ENCODE measurements around the gene MAPK9. TPM values are rescaled to one million over a fixed set of nuclear protein-coding genes. Genes with fewer than 3 reads are reported as not detected.

The MAPK9 gene
- total RNA-seq, 6 experiments from 2014 or later, result 14.4 to 18.6 (median 15.6) TPM

DNA sequence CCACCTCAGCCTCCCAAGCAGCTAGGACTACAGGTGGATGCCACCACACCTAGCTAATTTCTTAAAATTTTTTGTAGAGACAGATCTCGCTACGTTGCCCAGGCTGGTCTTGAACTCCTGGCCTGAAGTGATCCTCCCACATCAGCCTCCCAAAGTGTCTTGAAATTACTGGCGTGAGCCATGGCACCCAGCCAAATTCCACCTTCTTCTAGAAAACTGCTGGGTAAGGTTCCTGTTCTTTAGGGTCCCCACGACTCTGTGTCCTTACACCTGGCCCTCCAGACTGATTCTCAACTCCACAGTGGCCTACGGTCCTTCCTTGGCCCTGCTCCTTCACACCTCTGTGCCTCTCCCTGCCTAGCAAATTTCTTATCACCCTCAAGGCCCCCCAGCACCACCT, 1.9 kb downstream of the MAPK9 start:
- no peak for ATAC-seq
- WGBS (ENCODE audit: insufficient coverage, low coverage, low lambda C conversion rate, missing lambda C conversion rate), result 84% methylated on average over 5 of the region's 5 CpGs
- TF ChIP-seq POLR2A (IDR thresholded peaks at IDR 0.05), result no peak
- TF ChIP-seq, protein P1, sequence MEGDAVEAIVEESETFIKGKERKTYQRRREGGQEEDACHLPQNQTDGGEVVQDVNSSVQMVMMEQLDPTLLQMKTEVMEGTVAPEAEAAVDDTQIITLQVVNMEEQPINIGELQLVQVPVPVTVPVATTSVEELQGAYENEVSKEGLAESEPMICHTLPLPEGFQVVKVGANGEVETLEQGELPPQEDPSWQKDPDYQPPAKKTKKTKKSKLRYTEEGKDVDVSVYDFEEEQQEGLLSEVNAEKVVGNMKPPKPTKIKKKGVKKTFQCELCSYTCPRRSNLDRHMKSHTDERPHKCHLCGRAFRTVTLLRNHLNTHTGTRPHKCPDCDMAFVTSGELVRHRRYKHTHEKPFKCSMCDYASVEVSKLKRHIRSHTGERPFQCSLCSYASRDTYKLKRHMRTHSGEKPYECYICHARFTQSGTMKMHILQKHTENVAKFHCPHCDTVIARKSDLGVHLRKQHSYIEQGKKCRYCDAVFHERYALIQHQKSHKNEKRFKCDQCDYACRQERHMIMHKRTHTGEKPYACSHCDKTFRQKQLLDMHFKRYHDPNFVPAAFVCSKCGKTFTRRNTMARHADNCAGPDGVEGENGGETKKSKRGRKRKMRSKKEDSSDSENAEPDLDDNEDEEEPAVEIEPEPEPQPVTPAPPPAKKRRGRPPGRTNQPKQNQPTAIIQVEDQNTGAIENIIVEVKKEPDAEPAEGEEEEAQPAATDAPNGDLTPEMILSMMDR (IDR thresholded peaks at IDR 0.05), result no peak
- H3K36me3 ChIP-seq, result no peaks in the 10 kb centered on the region
- peaks cover 0 to 17% (median 0%) of the 10 kb centered on the region in 4 donors for H3K4me1 ChIP-seq
- no peak overlapping the region for H3K27ac ChIP-seq
- no peaks in the 10 kb centered on the region for H3K9me3 ChIP-seq
- DNase-seq, result no peak
- H3K27me3 ChIP-seq, result no peaks in the 10 kb centered on the region
- H3K4me3 ChIP-seq, result no peak overlapping the region
- intact Hi-C loops (cut with DNase I), result no loop called here

DNA sequence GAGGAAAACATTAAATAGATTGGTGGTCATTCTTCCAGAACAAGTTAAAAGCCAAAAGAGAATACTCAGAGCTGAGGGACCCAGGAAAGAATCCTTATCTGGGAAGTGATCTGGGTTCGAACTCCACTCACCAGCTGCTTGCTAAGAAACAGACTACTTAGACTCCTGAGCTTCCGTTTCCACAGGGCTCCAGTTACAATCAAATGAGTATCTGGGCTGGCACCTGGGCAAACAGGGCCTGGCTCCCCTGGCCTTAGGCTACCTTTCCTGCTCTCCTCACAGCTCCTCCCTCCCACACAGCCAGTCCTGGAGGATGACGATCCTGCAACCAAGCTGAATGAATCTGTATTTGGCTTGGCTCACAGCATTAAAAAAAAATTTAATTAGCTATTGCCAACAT, 2.5 kb downstream of the MAPK9 start:
- Histone ChIP-seq H3K36me3 (no peaks in the 10 kb centered on the region), H3K9me3 (no peaks in the 10 kb centered on the region), H3K27me3 (no peaks in the 10 kb centered on the region), H3K27ac (no peak overlapping the region), H3K4me3 (no peak overlapping the region), H3K4me1 (peaks cover 0 to 17% (median 0%) of the 10 kb centered on the region in 4 donors)
- WGBS (ENCODE audit: insufficient coverage, low coverage, low lambda C conversion rate, missing lambda C conversion rate), result 56% methylated on average over 3 of the region's 3 CpGs
- intact Hi-C loops (cut with DNase I), result no loop called here
- DNase-seq (no peak), ATAC-seq (no peak)
- no peak for TF ChIP-seq POLR2A (IDR thresholded peaks at IDR 0.05)
- TF ChIP-seq, protein P1 (IDR thresholded peaks at IDR 0.05), result no peak

DNA sequence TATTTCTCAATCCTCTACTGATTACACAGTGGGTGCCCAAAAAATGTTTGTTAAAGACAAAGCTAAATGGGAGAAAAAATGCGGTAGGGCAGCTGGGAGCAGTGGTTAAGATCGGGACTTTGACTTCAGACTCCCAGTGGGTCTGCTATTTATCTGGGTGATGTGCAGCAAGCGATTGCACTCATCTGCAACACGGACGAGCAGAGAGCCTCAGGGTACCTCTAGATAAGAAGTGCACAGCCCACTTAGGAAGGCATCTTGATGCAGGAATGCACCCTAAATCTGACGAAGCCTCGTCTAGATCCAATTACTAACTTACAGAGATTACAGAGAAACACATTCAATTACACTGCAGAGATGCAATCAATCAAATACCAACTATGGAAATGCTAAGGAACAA, 4.0 kb downstream of the MAPK9 start:
- intact Hi-C loops (cut with DNase I), result no loop called here

DNA sequence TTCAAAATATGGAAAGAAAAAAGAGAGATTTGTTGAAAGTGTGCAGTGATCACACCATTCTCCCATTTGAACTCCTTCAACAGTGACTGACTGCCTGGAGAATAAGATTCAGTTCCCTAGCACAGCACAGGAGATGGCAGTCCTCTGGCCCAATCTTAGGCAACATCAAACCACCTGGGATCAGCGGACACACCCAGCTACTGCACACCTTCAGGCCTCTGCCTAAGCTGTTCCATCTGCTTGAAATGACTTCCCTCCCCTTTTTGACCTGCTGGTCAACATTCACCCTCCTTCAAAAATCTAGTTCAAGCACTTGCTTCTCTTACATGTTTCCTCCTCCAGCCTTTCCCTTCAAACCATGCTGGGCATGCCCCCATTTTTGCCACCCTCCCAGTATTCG, 4.5 kb downstream of the MAPK9 start:
- H3K27ac ChIP-seq, result no peak overlapping the region
- 86% methylated on average over 2 of the region's 2 CpGs for WGBS (ENCODE audit: insufficient coverage, low coverage, low lambda C conversion rate, missing lambda C conversion rate)

More for the DNA sequence above, 4.0 kb downstream of the MAPK9 start:
- DNase-seq (no peak), ATAC-seq (no peak)
- Histone ChIP-seq H3K4me1 (peaks cover 0 to 13% (median 0%) of the 10 kb centered on the region in 4 donors), H3K36me3 (peaks cover 0 to 2% (median 0%) of the 10 kb centered on the region in 4 donors), H3K27ac (no peak overlapping the region), H3K4me3 (no peak overlapping the region), H3K27me3 (no peaks in the 10 kb centered on the region), H3K9me3 (no peaks in the 10 kb centered on the region)
- WGBS (ENCODE audit: insufficient coverage, low coverage, low lambda C conversion rate, missing lambda C conversion rate), result 66% methylated on average over 4 of the region's 7 CpGs
- no peak for TF ChIP-seq POLR2A (IDR thresholded peaks at IDR 0.05)
- TF ChIP-seq, protein P1 (IDR thresholded peaks at IDR 0.05), result no peak

More for the DNA sequence above, 4.5 kb downstream of the MAPK9 start:
- Histone ChIP-seq H3K9me3 (no peaks in the 10 kb centered on the region), H3K27me3 (no peaks in the 10 kb centered on the region), H3K36me3 (peaks cover 0 to 4% (median 0%) of the 10 kb centered on the region in 4 donors), H3K4me1 (peaks cover 0 to 13% (median 0%) of the 10 kb centered on the region in 4 donors), H3K4me3 (no peak overlapping the region)
- TF ChIP-seq, protein P1 (IDR thresholded peaks at IDR 0.05), result no peak
- TF ChIP-seq POLR2A (IDR thresholded peaks at IDR 0.05), result no peak
- intact Hi-C loops (cut with DNase I), result no loop called here
- DNase-seq, result no peak
- no peak for ATAC-seq

Measured in right lobe of liver (tissue), 6 donors.